ENCODE results near the gene TACC2. TPM values are rescaled to one million over a fixed set of nuclear protein-coding genes. Genes with fewer than 3 reads are reported as not detected.

The TACC2 gene
- total RNA-seq, 5 donors from 2014 or later (not counting 1 experiment from before 2014, with no cell fraction given) = 0.46 to 0.70 (median 0.60) TPM; not detected in 2

- Histone ChIP-seq H3K36me3 (ENCODE audit: control insufficient read depth in 2 of 2, extremely low read depth in 1 of 2, insufficient read depth in 1 of 2, low read length in 1 of 2) (no peaks in the 10 kb centered on the region), H3K27me3 (replicated peaks in 1 of 2; ENCODE audit: control insufficient read depth in 2 of 2, extremely low read depth in 1 of 2, insufficient read depth in 2 of 2, low read length in 1 of 2) (peaks cover 0 to 26% of the 10 kb centered on the region in 2 experiments), H3K4me1 (ENCODE audit: control insufficient read depth in 1 of 2, extremely low read depth in 1 of 2, insufficient read depth in 2 of 2, low read length in 2 of 2) (no peaks in the 10 kb centered on the region), H3K4me3 (ENCODE audit: control insufficient read depth in 1 of 2, extremely low read depth in 1 of 2, low read length in 1 of 2) (no peak overlapping the region), H3K27ac (ENCODE audit: low read length) (no peak overlapping the region), H3K9me3 (no peaks in the 10 kb centered on the region)
- Mint-ChIP-seq H3K27ac (no peak overlapping the region), H3K27me3 (peaks cover 14 to 16% of the 10 kb centered on the region in 2 donors), H3K9me3 (no peaks in the 10 kb centered on the region), H3K36me3 (no peaks in the 10 kb centered on the region), H3K4me1 (no peaks in the 10 kb centered on the region), H3K4me3 (no peak overlapping the region)
- DNase-seq = no peak
- 11% methylated on average over 3 of the region's 3 CpGs for WGBS (ENCODE audit: insufficient coverage)
- ATAC-seq (replicated peaks in 1 of 4) = no peak
- ChIA-PET POLR2A (no interaction called here), CTCF (no interaction called here)
Observed at GRCh38 chr10:122252805-122253204, 263.8 kb downstream of the TACC2 start.

- H3K27me3 Mint-ChIP-seq = peaks cover 11 to 14% of the 10 kb centered on the region in 2 donors
- CTCF ChIA-PET = no interaction called here
- no peaks in the 10 kb centered on the region for H3K9me3 Mint-ChIP-seq
- Histone ChIP-seq H3K4me1 (ENCODE audit: control insufficient read depth in 1 of 2, extremely low read depth in 1 of 2, insufficient read depth in 2 of 2, low read length in 2 of 2) (no peaks in the 10 kb centered on the region), H3K27ac (ENCODE audit: low read length) (no peak overlapping the region), H3K9me3 (no peaks in the 10 kb centered on the region), H3K36me3 (ENCODE audit: control insufficient read depth in 2 of 2, extremely low read depth in 1 of 2, insufficient read depth in 1 of 2, low read length in 1 of 2) (no peaks in the 10 kb centered on the region), H3K4me3 (ENCODE audit: control insufficient read depth in 1 of 2, extremely low read depth in 1 of 2, low read length in 1 of 2) (no peak overlapping the region), H3K27me3 (replicated peaks in 1 of 2; ENCODE audit: control insufficient read depth in 2 of 2, extremely low read depth in 1 of 2, insufficient read depth in 2 of 2, low read length in 1 of 2) (peaks cover 0 to 26% of the 10 kb centered on the region in 2 experiments)
- no peaks in the 10 kb centered on the region for H3K4me1 Mint-ChIP-seq
- POLR2A ChIA-PET = no interaction called here
- DNase-seq (no peak), ATAC-seq (replicated peaks in 1 of 4) (no peak)
- H3K36me3 Mint-ChIP-seq = no peaks in the 10 kb centered on the region
- no CpG with 5 or more reads among the region's 2 CpGs for WGBS (ENCODE audit: insufficient coverage)
- no peak overlapping the region for H3K27ac Mint-ChIP-seq
- H3K4me3 Mint-ChIP-seq = no peak overlapping the region
Observed at GRCh38 chr10:122253605-122254004, 264.6 kb downstream of the TACC2 start.

DNA sequence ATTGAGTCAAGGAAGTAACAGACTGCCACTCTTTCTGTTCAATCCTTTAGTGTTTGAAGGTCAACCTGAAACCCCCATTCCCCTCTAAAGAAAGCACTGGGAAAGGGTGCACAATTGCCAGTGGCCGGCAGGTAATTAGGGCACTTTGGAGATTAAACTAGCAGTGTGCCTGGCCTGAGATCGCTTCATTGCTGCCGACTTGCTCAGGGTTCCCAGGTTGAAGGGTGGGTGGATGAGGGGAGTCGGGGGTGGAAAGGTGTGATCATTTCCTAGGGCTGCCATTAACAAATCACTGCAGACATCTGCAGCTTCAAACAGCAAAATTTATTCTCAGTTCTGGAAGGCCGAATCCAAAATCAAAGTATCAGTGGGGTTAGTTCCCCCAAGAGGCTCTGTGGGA is 265.9 kb downstream of the TACC2 start:
- no peaks in the 10 kb centered on the region for H3K4me1 ChIP-seq (ENCODE audit: control insufficient read depth in 1 of 2, extremely low read depth in 1 of 2, insufficient read depth in 2 of 2, low read length in 2 of 2)
- DNase-seq (no peak), ATAC-seq (replicated peaks in 1 of 4) (no peak)
- no peaks in the 10 kb centered on the region for H3K9me3 ChIP-seq
- ChIA-PET CTCF (no interaction called here), POLR2A (no interaction called here)
- Mint-ChIP-seq H3K27me3 (peaks cover 12 to 16% of the 10 kb centered on the region in 2 donors), H3K27ac (no peak overlapping the region), H3K9me3 (no peaks in the 10 kb centered on the region), H3K4me1 (no peaks in the 10 kb centered on the region), H3K4me3 (no peak overlapping the region), H3K36me3 (no peaks in the 10 kb centered on the region)
- peaks cover 0 to 26% of the 10 kb centered on the region in 2 experiments for H3K27me3 ChIP-seq (replicated peaks in 1 of 2; ENCODE audit: control insufficient read depth in 2 of 2, extremely low read depth in 1 of 2, insufficient read depth in 2 of 2, low read length in 1 of 2)
- no peak overlapping the region for H3K4me3 ChIP-seq (ENCODE audit: control insufficient read depth in 1 of 2, extremely low read depth in 1 of 2, low read length in 1 of 2)
- H3K36me3 ChIP-seq (ENCODE audit: control insufficient read depth in 2 of 2, extremely low read depth in 1 of 2, insufficient read depth in 1 of 2, low read length in 1 of 2) = no peaks in the 10 kb centered on the region
- no peak overlapping the region for H3K27ac ChIP-seq (ENCODE audit: low read length)
- 70% methylated on average over 1 of the region's 5 CpGs for WGBS (ENCODE audit: insufficient coverage)

DNA sequence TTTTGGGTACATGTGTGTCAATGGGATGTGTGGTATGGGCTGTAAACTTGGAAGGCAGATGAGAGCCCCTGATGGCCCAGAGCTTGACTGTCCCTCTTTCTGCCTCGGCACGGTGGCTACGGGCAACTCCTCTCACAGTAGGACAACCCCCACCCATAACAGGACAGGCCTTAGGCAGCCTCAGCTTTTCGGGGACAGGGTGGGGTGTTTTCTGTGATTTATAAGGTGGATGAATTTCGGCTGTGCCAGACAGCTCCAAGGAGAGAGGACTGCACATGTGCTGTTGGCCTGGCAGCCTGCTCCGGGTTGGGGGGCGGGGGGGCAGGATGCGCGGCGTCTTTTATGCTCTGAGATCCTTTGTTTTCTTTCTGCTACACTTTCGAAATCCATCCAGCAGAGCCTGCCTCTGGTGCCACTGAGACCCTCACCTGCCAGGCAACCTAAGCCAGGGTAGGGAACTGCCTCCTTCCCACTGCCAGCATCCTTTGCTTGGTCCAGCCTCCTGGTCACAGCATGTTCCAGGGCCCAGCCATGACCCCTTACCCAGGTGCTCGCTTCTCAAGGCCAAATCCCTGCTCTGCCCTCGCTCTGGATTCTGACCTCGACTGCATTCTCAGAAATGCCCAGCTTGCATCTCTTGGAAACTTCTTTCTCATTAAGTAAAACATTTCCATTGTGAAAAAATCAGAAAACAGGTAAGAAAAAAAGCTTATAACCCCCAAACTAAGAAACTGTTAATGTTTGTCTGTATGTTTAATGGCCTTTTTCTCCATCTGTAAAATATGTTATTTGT is 266.7 kb downstream of the TACC2 start:
- CTCF ChIA-PET = interaction anchor here in 1 of 2 donors (0.6 kb wide), 1 partner anchor 295 kb away, joined by 3 read pairs; no protein-coding TSS in a partner anchor
- no peaks in the 10 kb centered on the region for H3K4me1 Mint-ChIP-seq
- H3K9me3 Mint-ChIP-seq = no peaks in the 10 kb centered on the region
- Histone ChIP-seq H3K4me3 (ENCODE audit: control insufficient read depth in 1 of 2, extremely low read depth in 1 of 2, low read length in 1 of 2) (no peak overlapping the region), H3K36me3 (ENCODE audit: control insufficient read depth in 2 of 2, extremely low read depth in 1 of 2, insufficient read depth in 1 of 2, low read length in 1 of 2) (no peaks in the 10 kb centered on the region), H3K4me1 (ENCODE audit: control insufficient read depth in 1 of 2, extremely low read depth in 1 of 2, insufficient read depth in 2 of 2, low read length in 2 of 2) (no peaks in the 10 kb centered on the region), H3K9me3 (no peaks in the 10 kb centered on the region), H3K27ac (ENCODE audit: low read length) (no peak overlapping the region), H3K27me3 (replicated peaks in 1 of 2; ENCODE audit: control insufficient read depth in 2 of 2, extremely low read depth in 1 of 2, insufficient read depth in 2 of 2, low read length in 1 of 2) (peaks cover 0 to 20% of the 10 kb centered on the region in 2 experiments)
- H3K36me3 Mint-ChIP-seq = no peaks in the 10 kb centered on the region
- H3K27me3 Mint-ChIP-seq = peaks cover 17 to 18% of the 10 kb centered on the region in 2 donors
- no peak overlapping the region for H3K4me3 Mint-ChIP-seq
- no peak overlapping the region for H3K27ac Mint-ChIP-seq
- DNase-seq (no peak), ATAC-seq (replicated peaks in 1 of 4) (no peak)
- POLR2A ChIA-PET = interaction anchor here in 1 of 2 donors (0.6 kb wide), 1 partner anchor 1505 kb away, joined by 3 read pairs; no protein-coding TSS in a partner anchor
- 91% methylated on average over 7 of the region's 14 CpGs for WGBS (ENCODE audit: insufficient coverage)

DNA sequence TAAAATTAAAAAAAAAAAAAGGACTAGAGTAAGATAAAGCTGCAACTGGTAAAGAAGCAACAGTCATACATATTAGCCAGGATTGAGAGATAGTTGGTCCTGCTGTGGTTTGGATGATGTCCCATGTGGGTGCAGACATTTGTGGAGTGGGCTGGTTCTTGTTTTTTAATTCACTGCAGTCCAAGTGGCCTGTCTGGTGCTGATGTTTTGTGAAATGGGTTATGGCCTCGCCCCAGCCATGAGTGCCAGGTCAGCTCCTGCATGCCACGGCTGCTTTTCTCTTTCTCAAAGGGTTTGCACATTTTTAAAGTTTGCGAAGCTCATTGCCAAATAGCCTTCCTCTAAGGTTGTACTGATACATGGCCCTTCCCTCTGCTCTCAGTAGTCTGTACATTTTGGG is 268.1 kb downstream of the TACC2 start:
- H3K27me3 ChIP-seq (replicated peaks in 1 of 2; ENCODE audit: control insufficient read depth in 2 of 2, extremely low read depth in 1 of 2, insufficient read depth in 2 of 2, low read length in 1 of 2) = peaks cover 0 to 24% of the 10 kb centered on the region in 2 experiments
- ChIA-PET POLR2A (no interaction called here), CTCF (no interaction called here)
- no peak overlapping the region for H3K4me3 ChIP-seq (ENCODE audit: control insufficient read depth in 1 of 2, extremely low read depth in 1 of 2, low read length in 1 of 2)
- H3K36me3 ChIP-seq (ENCODE audit: control insufficient read depth in 2 of 2, extremely low read depth in 1 of 2, insufficient read depth in 1 of 2, low read length in 1 of 2) = no peaks in the 10 kb centered on the region
- Mint-ChIP-seq H3K4me1 (no peaks in the 10 kb centered on the region), H3K9me3 (peaks cover 3 to 5% (median 5%) of the 10 kb centered on the region in 3 donors), H3K4me3 (no peak overlapping the region), H3K36me3 (no peaks in the 10 kb centered on the region), H3K27me3 (peaks cover 18 to 20% of the 10 kb centered on the region in 2 donors), H3K27ac (no peak overlapping the region)
- H3K27ac ChIP-seq (ENCODE audit: low read length) = no peak overlapping the region
- DNase-seq (no peak), ATAC-seq (replicated peaks in 1 of 4) (no peak)
- H3K9me3 ChIP-seq = no peaks in the 10 kb centered on the region
- no peaks in the 10 kb centered on the region for H3K4me1 ChIP-seq (ENCODE audit: control insufficient read depth in 1 of 2, extremely low read depth in 1 of 2, insufficient read depth in 2 of 2, low read length in 2 of 2)
- no CpG with 5 or more reads among the region's 3 CpGs for WGBS (ENCODE audit: insufficient coverage)

- H3K4me1 Mint-ChIP-seq = no peaks in the 10 kb centered on the region
- no peak for ATAC-seq (replicated peaks in 1 of 4)
- H3K27me3 ChIP-seq (replicated peaks in 1 of 2; ENCODE audit: control insufficient read depth in 2 of 2, extremely low read depth in 1 of 2, insufficient read depth in 2 of 2, low read length in 1 of 2) = peaks cover 0 to 24% of the 10 kb centered on the region in 2 experiments
- no peak overlapping the region for H3K4me3 Mint-ChIP-seq
- no peak overlapping the region for H3K27ac Mint-ChIP-seq
- H3K4me3 ChIP-seq (ENCODE audit: control insufficient read depth in 1 of 2, extremely low read depth in 1 of 2, low read length in 1 of 2) = no peak overlapping the region
- peaks cover 8 to 13% (median 13%) of the 10 kb centered on the region in 3 donors for H3K9me3 Mint-ChIP-seq
- H3K36me3 Mint-ChIP-seq = peaks cover 4% of the 10 kb centered on the region
- CTCF ChIA-PET = interaction anchor here (0.6 to 1.1 kb wide), 3 partner anchors 11 to 455 kb away, joined by 3 to 4 read pairs (median 3); no protein-coding TSS in a partner anchor
- no peaks in the 10 kb centered on the region for H3K9me3 ChIP-seq
- peaks cover 18 to 24% of the 10 kb centered on the region in 2 donors for H3K27me3 Mint-ChIP-seq
- no peaks in the 10 kb centered on the region for H3K36me3 ChIP-seq (ENCODE audit: control insufficient read depth in 2 of 2, extremely low read depth in 1 of 2, insufficient read depth in 1 of 2, low read length in 1 of 2)
- no peak for DNase-seq
- no peaks in the 10 kb centered on the region for H3K4me1 ChIP-seq (ENCODE audit: control insufficient read depth in 1 of 2, extremely low read depth in 1 of 2, insufficient read depth in 2 of 2, low read length in 2 of 2)
- POLR2A ChIA-PET = no interaction called here
- no peak overlapping the region for H3K27ac ChIP-seq (ENCODE audit: low read length)
- 66% methylated on average over 15 of the region's 25 CpGs for WGBS (ENCODE audit: insufficient coverage)
Observed at GRCh38 chr10:122258136-122259074, 269.4 kb downstream of the TACC2 start.
